ENCODE data around the gene SMPD1.
A peak's percentile ranks its signal among the peaks of the same experiment; 100 is the strongest.

SMPD1 gene

GRCh38 chr11:6438979-6439571, 48.8 kb downstream of the SMPD1 start:
- TF ChIP-seq CTCF (IDR thresholded peaks at IDR 0.05; ENCODE audit: low read depth, low read length, missing control alignments), result peak; percentile 80
- H3K4me3 ChIP-seq (replicated peaks; ENCODE audit: low read depth, low read length), result no peak overlapping the region
- peak; percentile 42 for DNase-seq (ENCODE audit: extremely low read depth, low read depth)

GRCh38 chr11:6440906-6441358, 50.7 kb downstream of the SMPD1 start, which contains the start of gene HPX:
Gene HPX (minus strand): TSS chr11:6440987. CDS start chr11:6440963, 24 bp downstream.
- DNase-seq (ENCODE audit: extremely low read depth, low read depth), result no peak
- no peak within 1 kb of the TSS for H3K4me3 ChIP-seq (replicated peaks; ENCODE audit: low read depth, low read length)
- TF ChIP-seq CTCF (IDR thresholded peaks at IDR 0.05; ENCODE audit: low read depth, low read length, missing control alignments), result no peak

- DNase-seq (ENCODE audit: extremely low read depth, low read depth), result no peak
Measured at GRCh38 chr11:6442441-6442840, 52.2 kb downstream of the SMPD1 start.

GRCh38 chr11:6443269-6444003, 53.2 kb downstream of the SMPD1 start:
- no peak overlapping the region for H3K4me3 ChIP-seq (replicated peaks; ENCODE audit: low read depth, low read length)
- DNase-seq (ENCODE audit: extremely low read depth, low read depth), result no peak
- TF ChIP-seq CTCF (IDR thresholded peaks at IDR 0.05; ENCODE audit: low read depth, low read length, missing control alignments), result peak; percentile 90

More at GRCh38 chr11:6442441-6442840, 52.2 kb downstream of the SMPD1 start:
- no peak overlapping the region for H3K4me3 ChIP-seq (replicated peaks; ENCODE audit: low read depth, low read length)
- no peak for TF ChIP-seq CTCF (IDR thresholded peaks at IDR 0.05; ENCODE audit: low read depth, low read length, missing control alignments)

Measured in HFF-Myc (cell line).